Stimulated activated naive CD8-positive, alpha-beta T cell treated with anti-CD3 and anti-CD28 coated beads, Interleukin-15, amount 100 ng/mL, for 72 hours (primary cell): Measurements from ENCODE around the gene TCHP.
A peak's percentile ranks its signal among the peaks of the same experiment; 100 is the strongest.
"Not testable (repeated sequence)": the region's sequence is repeated elsewhere in the genome, so short reads cannot be mapped to it uniquely, and the experiment has no call there.

Experiments used
- ATAC-seq: fragments of 150-1000 bp; cut with Tn5 transposase; 2 replicates; pipeline ENCODE4 v1.10.0; 2021; ENCODE audit warnings: mild to moderate bottlenecking, moderate library complexity
- DNase-seq, 2 donors: peaks; one replicate each; pipeline ENCODE4 v3.0.0; 2021 to 2022
- H3K27ac Mint-ChIP-seq, 2 donors: one replicate each; pipeline ENCODE4 v1.8.0; 2022; ENCODE audit warnings: mild to moderate bottlenecking in 2 of 2, mixed read lengths in 2 of 2, moderate library complexity in 2 of 2
- H3K27me3 Mint-ChIP-seq: one replicate; pipeline ENCODE4 v1.8.0; 2022; ENCODE audit warnings: mixed read lengths
- H3K4me1 Mint-ChIP-seq: one replicate; pipeline ENCODE4 v1.8.0; 2022; ENCODE audit warnings: mild to moderate bottlenecking, mixed read lengths
- H3K4me3 Mint-ChIP-seq, 2 donors: one replicate each; pipeline ENCODE4 v1.8.0; 2022; ENCODE audit warnings: mild to moderate bottlenecking in 2 of 2, mixed read lengths in 2 of 2, moderate library complexity in 1 of 2
- H3K9me3 Mint-ChIP-seq, 2 donors: one replicate each; pipeline ENCODE4 v1.8.0; 2022; ENCODE audit warnings: mixed read lengths in 2 of 2

Gene TCHP

GRCh38 chr12:109899783-109900751 is at the start of gene TCHP:
Gene TCHP (plus strand): TSS chr12:109900274. CDS start chr12:109903027, 2,753 bp downstream.
- peak; percentile 91 for ATAC-seq
- Mint-ChIP-seq H3K27ac (peak within 1 kb of the TSS; percentile 98 to 99), H3K4me1 (peaks cover 23% of the 10 kb centered on the region), H3K27me3 (no peaks in the 10 kb centered on the region), H3K9me3 (no peaks in the 10 kb centered on the region), H3K4me3 (peak within 1 kb of the TSS; percentile 84 to 96)
- peak; percentile 70 to 77 for DNase-seq

GRCh38 chr12:109850518-109850917 is 49.6 kb upstream of the TCHP start:
- H3K4me3 Mint-ChIP-seq, ATAC-seq, H3K9me3 Mint-ChIP-seq, H3K27ac Mint-ChIP-seq, H3K27me3 Mint-ChIP-seq, H3K4me1 Mint-ChIP-seq, DNase-seq: not testable (repeated sequence)

GRCh38 chr12:109855377-109855776 is 44.7 kb upstream of the TCHP start:
- Mint-ChIP-seq H3K9me3 (no peaks in the 10 kb centered on the region), H3K4me1 (peaks cover 7% of the 10 kb centered on the region), H3K4me3 (no peak overlapping the region), H3K27me3 (no peaks in the 10 kb centered on the region), H3K27ac (no peak overlapping the region)
- DNase-seq (no peak), ATAC-seq (no peak)

GRCh38 chr12:109857715-109858114 is 42.4 kb upstream of the TCHP start:
- DNase-seq (no peak), ATAC-seq (no peak)
- Mint-ChIP-seq H3K4me1 (peaks cover 7% of the 10 kb centered on the region), H3K9me3 (no peaks in the 10 kb centered on the region), H3K27ac (peak overlapping the region in 1 of 2 donors; percentile 82), H3K4me3 (no peak overlapping the region), H3K27me3 (no peaks in the 10 kb centered on the region)

GRCh38 chr12:109858764-109859163 is 41.3 kb upstream of the TCHP start:
- Mint-ChIP-seq H3K4me3 (no peak overlapping the region), H3K4me1 (peaks cover 9% of the 10 kb centered on the region), H3K27ac (no peak overlapping the region), H3K9me3 (no peaks in the 10 kb centered on the region), H3K27me3 (no peaks in the 10 kb centered on the region)
- no peak for DNase-seq
- peak; percentile 49 for ATAC-seq

- ATAC-seq (no peak), DNase-seq (no peak)
- Mint-ChIP-seq H3K4me1 (peaks cover 24% of the 10 kb centered on the region), H3K9me3 (no peaks in the 10 kb centered on the region), H3K4me3 (no peak overlapping the region), H3K27ac (no peak overlapping the region), H3K27me3 (no peaks in the 10 kb centered on the region)
Measured at GRCh38 chr12:109860977-109861376, 39.1 kb upstream of the TCHP start.

- no peak for ATAC-seq
Measured at GRCh38 chr12:109861689-109862314, 38.3 kb upstream of the TCHP start.

GRCh38 chr12:109862491-109862890 is 37.6 kb upstream of the TCHP start:
- H3K27ac Mint-ChIP-seq, DNase-seq, H3K27me3 Mint-ChIP-seq, ATAC-seq, H3K4me3 Mint-ChIP-seq, H3K9me3 Mint-ChIP-seq: not testable (repeated sequence)
- peaks cover 24% of the 10 kb centered on the region for H3K4me1 Mint-ChIP-seq

More at GRCh38 chr12:109861689-109862314, 38.3 kb upstream of the TCHP start:
- H3K27me3 Mint-ChIP-seq, result no peaks in the 10 kb centered on the region
- DNase-seq, result no peak
- no peak overlapping the region for H3K27ac Mint-ChIP-seq
- H3K9me3 Mint-ChIP-seq, result no peaks in the 10 kb centered on the region
- peaks cover 24% of the 10 kb centered on the region for H3K4me1 Mint-ChIP-seq
- H3K4me3 Mint-ChIP-seq, result no peak overlapping the region

GRCh38 chr12:109863847-109864712 is 36.0 kb upstream of the TCHP start:
- Mint-ChIP-seq H3K9me3 (no peaks in the 10 kb centered on the region), H3K27me3 (no peaks in the 10 kb centered on the region), H3K27ac (peak overlapping the region in 1 of 2 donors; percentile 13), H3K4me1 (peaks cover 16% of the 10 kb centered on the region), H3K4me3 (no peak overlapping the region)
- DNase-seq (no peak), ATAC-seq (peak; percentile 37)

GRCh38 chr12:109864916-109865315 is 35.2 kb upstream of the TCHP start:
- Mint-ChIP-seq H3K4me1 (peaks cover 16% of the 10 kb centered on the region), H3K27me3 (no peaks in the 10 kb centered on the region), H3K9me3 (no peaks in the 10 kb centered on the region), H3K4me3 (no peak overlapping the region), H3K27ac (peak overlapping the region; percentile 61 to 93)
- DNase-seq (no peak), ATAC-seq (no peak)

GRCh38 chr12:109868182-109869051 is 31.7 kb upstream of the TCHP start:
- ATAC-seq (peak; percentile 43), DNase-seq (no peak)

GRCh38 chr12:109870648-109871047 is 29.4 kb upstream of the TCHP start:
- no peak for ATAC-seq
- Mint-ChIP-seq H3K9me3 (no peaks in the 10 kb centered on the region), H3K4me3 (no peak overlapping the region), H3K27ac (no peak overlapping the region), H3K4me1 (peaks cover 22% of the 10 kb centered on the region), H3K27me3 (no peaks in the 10 kb centered on the region)
- DNase-seq, result no peak

More at GRCh38 chr12:109868182-109869051, 31.7 kb upstream of the TCHP start:
- Mint-ChIP-seq H3K27me3 (no peaks in the 10 kb centered on the region), H3K4me1 (peaks cover 28% of the 10 kb centered on the region), H3K4me3 (no peak overlapping the region), H3K27ac (no peak overlapping the region), H3K9me3 (no peaks in the 10 kb centered on the region)

GRCh38 chr12:109871668-109872314 is 28.3 kb upstream of the TCHP start:
- H3K27ac Mint-ChIP-seq, result peak overlapping the region in 1 of 2 donors; percentile 46
- peaks cover 31% of the 10 kb centered on the region for H3K4me1 Mint-ChIP-seq
- ATAC-seq, result no peak
- no peak overlapping the region for H3K4me3 Mint-ChIP-seq
- no peaks in the 10 kb centered on the region for H3K9me3 Mint-ChIP-seq
- no peaks in the 10 kb centered on the region for H3K27me3 Mint-ChIP-seq
- no peak for DNase-seq

GRCh38 chr12:109873653-109874052 is 26.4 kb upstream of the TCHP start:
- no peaks in the 10 kb centered on the region for H3K9me3 Mint-ChIP-seq
- H3K27ac Mint-ChIP-seq, result no peak overlapping the region
- ATAC-seq, result no peak
- peaks cover 44% of the 10 kb centered on the region for H3K4me1 Mint-ChIP-seq
- no peaks in the 10 kb centered on the region for H3K27me3 Mint-ChIP-seq
- H3K4me3 Mint-ChIP-seq, result no peak overlapping the region
- DNase-seq, result no peak
